ENCODE data around the gene HBQ1. TPM values are rescaled to one million over a fixed set of nuclear protein-coding genes. Genes with fewer than 3 reads are reported as not detected.

HBQ1 gene
- total RNA-seq, 1 experiment from 2014 or later = 3.5 TPM

- H4K20me1 ChIP-seq (ENCODE audit: control insufficient read depth, insufficient read depth, insufficient read length) = no peaks in the 10 kb centered on the region
- H3K18ac ChIP-seq (ENCODE audit: insufficient read length, low read depth, low read length) = no peak overlapping the region
- H3K4me3 Mint-ChIP-seq = peak overlapping the region in 1 of 2 experiments; percentile 24; a peak in 1 of 5 replicates
Observed at GRCh38 chr16:168424-168823, 11.8 kb upstream of the HBQ1 start.

More at GRCh38 chr16:168424-168823, 11.8 kb upstream of the HBQ1 start:
- H2AK5ac ChIP-seq (ENCODE audit: insufficient read length, low read length) = no peak overlapping the region
- no peak overlapping the region for H2AFZ ChIP-seq (ENCODE audit: low read length)
- no peak overlapping the region for H2BK120ac ChIP-seq (ENCODE audit: low read depth, low read length, poor library complexity, severe bottlenecking)
- no peak overlapping the region for H4K91ac ChIP-seq (ENCODE audit: insufficient read length, low read depth, low read length)
- no peak overlapping the region for H3K14ac ChIP-seq (ENCODE audit: insufficient read depth, low read length)
- H3K56ac ChIP-seq (ENCODE audit: insufficient read length, low read depth, low read length) = no peak overlapping the region
- no peak overlapping the region for H4K5ac ChIP-seq (ENCODE audit: insufficient read length, low read depth, low read length)
- H2BK15ac ChIP-seq (ENCODE audit: low read depth, low read length) = no peak overlapping the region
- no peak overlapping the region for H2BK20ac ChIP-seq (ENCODE audit: low read depth, low read length, poor library complexity, severe bottlenecking)
- peaks cover 44% of the 10 kb centered on the region for H3K27me3 ChIP-seq (ENCODE audit: insufficient read depth, low read length)
- no peak overlapping the region for H3K23ac ChIP-seq (ENCODE audit: insufficient read length, low read depth, low read length)
- no CpG with 5 or more reads among the region's 6 CpGs for WGBS (ENCODE audit: extremely low coverage, insufficient read length, low lambda C conversion rate)
- peaks cover 8% of the 10 kb centered on the region for H3K23me2 ChIP-seq (ENCODE audit: insufficient read length, low read depth, low read length, poor library complexity, severe bottlenecking)
- H3K4me1 ChIP-seq (ENCODE audit: insufficient read depth, low read length) = no peaks in the 10 kb centered on the region; the same call in 1 of the 2 replicates
- H3K9me3 ChIP-seq (ENCODE audit: control insufficient read depth, low read depth, low read length) = no peaks in the 10 kb centered on the region
- no peak overlapping the region for H3K4ac ChIP-seq (ENCODE audit: low read depth, low read length)
- no peaks in the 10 kb centered on the region for H3K79me1 ChIP-seq (ENCODE audit: insufficient read depth, low read depth, low read length, poor library complexity, severe bottlenecking)
- H3K27ac ChIP-seq (ENCODE audit: insufficient read length, low read depth, low read length) = no peak overlapping the region
- no peak overlapping the region for H2BK5ac ChIP-seq (ENCODE audit: insufficient read length, low read length)
- no peaks in the 10 kb centered on the region; a peak in 1 of 7 replicates for H3K36me3 Mint-ChIP-seq (ENCODE audit: insufficient read depth in 1 of 3, low read depth in 3 of 3)
- H3K79me2 ChIP-seq (ENCODE audit: insufficient read depth, low read length) = no peaks in the 10 kb centered on the region
- no peak for DNase-seq
- peaks cover 0 to 3% of the 10 kb centered on the region in 2 experiments; a peak in 1 of 5 replicates for H3K9me3 Mint-ChIP-seq
- H3K4me1 Mint-ChIP-seq = peaks cover 27 to 38% of the 10 kb centered on the region in 2 experiments
- H3K9ac ChIP-seq (ENCODE audit: extremely low read depth, insufficient read length, low read length) = no peak overlapping the region
- TF ChIP-seq, protein P1, sequence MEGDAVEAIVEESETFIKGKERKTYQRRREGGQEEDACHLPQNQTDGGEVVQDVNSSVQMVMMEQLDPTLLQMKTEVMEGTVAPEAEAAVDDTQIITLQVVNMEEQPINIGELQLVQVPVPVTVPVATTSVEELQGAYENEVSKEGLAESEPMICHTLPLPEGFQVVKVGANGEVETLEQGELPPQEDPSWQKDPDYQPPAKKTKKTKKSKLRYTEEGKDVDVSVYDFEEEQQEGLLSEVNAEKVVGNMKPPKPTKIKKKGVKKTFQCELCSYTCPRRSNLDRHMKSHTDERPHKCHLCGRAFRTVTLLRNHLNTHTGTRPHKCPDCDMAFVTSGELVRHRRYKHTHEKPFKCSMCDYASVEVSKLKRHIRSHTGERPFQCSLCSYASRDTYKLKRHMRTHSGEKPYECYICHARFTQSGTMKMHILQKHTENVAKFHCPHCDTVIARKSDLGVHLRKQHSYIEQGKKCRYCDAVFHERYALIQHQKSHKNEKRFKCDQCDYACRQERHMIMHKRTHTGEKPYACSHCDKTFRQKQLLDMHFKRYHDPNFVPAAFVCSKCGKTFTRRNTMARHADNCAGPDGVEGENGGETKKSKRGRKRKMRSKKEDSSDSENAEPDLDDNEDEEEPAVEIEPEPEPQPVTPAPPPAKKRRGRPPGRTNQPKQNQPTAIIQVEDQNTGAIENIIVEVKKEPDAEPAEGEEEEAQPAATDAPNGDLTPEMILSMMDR (conservative IDR thresholded peaks at IDR 0.05) = no peak
- H4K8ac ChIP-seq (replicated peaks; ENCODE audit: insufficient read length, low read depth, low read length) = no peak overlapping the region
- H3T11ph ChIP-seq (ENCODE audit: low read length) = no peak overlapping the region
- no peak overlapping the region for H3K27ac Mint-ChIP-seq
- no peak overlapping the region for H2BK12ac ChIP-seq (ENCODE audit: insufficient read length, low read depth, low read length)
- H3K27me3 Mint-ChIP-seq (ENCODE audit: low read depth) = peaks cover 77% of the 10 kb centered on the region
- H3K4me2 ChIP-seq (ENCODE audit: insufficient read depth, insufficient read length, low read length) = no peak overlapping the region
